Measurements from ENCODE around the gene EFCC1.
"Not testable (repeated sequence)": the region's sequence is repeated elsewhere in the genome, so short reads cannot be mapped to it uniquely, and the experiment has no call there.

EFCC1 gene

GRCh38 chr3:129077222-129077621 is 76.1 kb downstream of the EFCC1 start:
- DNase-seq (ENCODE audit: low spot score) = no peak

- no peak for DNase-seq (ENCODE audit: low spot score)
Measured at GRCh38 chr3:129078510-129078909, 77.4 kb downstream of the EFCC1 start.

- DNase-seq (ENCODE audit: low spot score) = no peak
Measured at GRCh38 chr3:129081503-129081902, 80.4 kb downstream of the EFCC1 start.

- DNase-seq (ENCODE audit: low spot score) = no peak
Measured at GRCh38 chr3:129082026-129082425, 80.9 kb downstream of the EFCC1 start.

GRCh38 chr3:129084501-129084900 is 83.4 kb downstream of the EFCC1 start:
- no peak for DNase-seq (ENCODE audit: low spot score)

- no peak for DNase-seq (ENCODE audit: low spot score)
Measured at GRCh38 chr3:129085165-129085715, 84.1 kb downstream of the EFCC1 start.

GRCh38 chr3:129085818-129086217 is 84.7 kb downstream of the EFCC1 start:
- no peak for DNase-seq (ENCODE audit: low spot score)

- DNase-seq (ENCODE audit: low spot score) = no peak
Measured at GRCh38 chr3:129087138-129087702, 86.1 kb downstream of the EFCC1 start.

GRCh38 chr3:129087904-129088303 is 86.8 kb downstream of the EFCC1 start:
- DNase-seq (ENCODE audit: low spot score) = peak; percentile 9

GRCh38 chr3:129088312-129088711 is 87.2 kb downstream of the EFCC1 start:
- DNase-seq (ENCODE audit: low spot score) = not testable (repeated sequence)

All from putamen (tissue), 1 donor.